Left ventricle myocardium inferior (tissue), 1 donor: Measurements from ENCODE around the gene IQSEC1. TPM values are rescaled to one million over a fixed set of nuclear protein-coding genes. Genes with fewer than 3 reads are reported as not detected.

Experiments used
- DNase-seq: peaks from one replicate; pipeline ENCODE4 v3.0.0-alpha.2; 2020
- H3K27ac ChIP-seq: fragments of 200-600 bp; replicated peaks from 2 replicates; pipeline ENCODE4 v1.8.0; 2021
- H3K27me3 ChIP-seq: fragments of 200-600 bp; 2 replicates; pipeline ENCODE4 v1.8.0; 2021; ENCODE audit warnings: low read depth
- H3K36me3 ChIP-seq: fragments of 200-600 bp; 2 replicates; pipeline ENCODE4 v1.8.0; 2021
- H3K4me1 ChIP-seq: fragments of 200-600 bp; 2 replicates; pipeline ENCODE4 v1.8.0; 2021
- H3K4me3 ChIP-seq: fragments of 200-600 bp; 2 replicates; pipeline ENCODE4 v1.8.0; 2021; ENCODE audit warnings: mild to moderate bottlenecking, moderate library complexity
- H3K9me3 ChIP-seq: fragments of 200-600 bp; replicated peaks from 2 replicates; pipeline ENCODE4 v1.8.0; 2021
- intact Hi-C: fragments of 100-400 bp; cut with micrococcal nuclease; formaldehyde crosslinking; loops from one replicate; pipeline ENCODE4 v1.11.0; 2022
- total RNA-seq: library from RNA; stranded (reverse); fragmentation: NEBNext Ultra II Directional; extraction: Animal tissue kit (Norgen Biotek cat#: 25700); gene quantifications from one replicate; pipeline ENCODE4 v1.2.1, GENCODE V29; 2021
- TF ChIP-seq, protein P1 (sequence below): fragments of 200-600 bp; IDR thresholded peaks from 2 replicates; pipeline ENCODE4 v1.8.0; 2021; ENCODE audit warnings: antibody characterized with exemption, mild to moderate bottlenecking, borderline replicate concordance
- donor health status: DM: no; HTN: yes; CAD: no; lungs with severe emphysema.

The IQSEC1 gene
- total RNA-seq, 1 donor from 2014 or later: 78.6 TPM

DNA sequence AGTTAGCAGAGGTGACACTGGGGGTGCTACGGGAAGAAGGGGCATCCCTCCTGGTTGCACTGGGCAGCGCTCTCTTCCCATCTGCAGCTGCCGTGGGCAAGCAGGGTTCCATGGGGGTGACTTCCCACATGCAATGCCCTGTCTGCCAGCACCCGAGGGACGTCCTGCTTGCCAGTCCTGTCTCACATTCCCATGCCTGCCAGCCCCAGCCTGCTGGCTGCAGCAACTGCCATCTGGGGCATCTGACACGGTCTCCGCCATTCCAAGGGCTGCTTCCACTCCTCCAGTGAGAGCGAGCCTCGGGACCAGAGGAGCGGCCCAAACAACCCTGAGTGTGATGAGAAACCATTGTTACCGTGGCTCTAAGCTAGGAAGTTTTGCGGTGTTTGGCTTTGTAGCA is 186.5 kb downstream of the IQSEC1 start:
- no peaks in the 10 kb centered on the region for H3K36me3 ChIP-seq
- peaks cover 17% of the 10 kb centered on the region for H3K4me1 ChIP-seq
- intact Hi-C loops: no loop called here
- no peak overlapping the region for H3K4me3 ChIP-seq
- TF ChIP-seq, protein P1, sequence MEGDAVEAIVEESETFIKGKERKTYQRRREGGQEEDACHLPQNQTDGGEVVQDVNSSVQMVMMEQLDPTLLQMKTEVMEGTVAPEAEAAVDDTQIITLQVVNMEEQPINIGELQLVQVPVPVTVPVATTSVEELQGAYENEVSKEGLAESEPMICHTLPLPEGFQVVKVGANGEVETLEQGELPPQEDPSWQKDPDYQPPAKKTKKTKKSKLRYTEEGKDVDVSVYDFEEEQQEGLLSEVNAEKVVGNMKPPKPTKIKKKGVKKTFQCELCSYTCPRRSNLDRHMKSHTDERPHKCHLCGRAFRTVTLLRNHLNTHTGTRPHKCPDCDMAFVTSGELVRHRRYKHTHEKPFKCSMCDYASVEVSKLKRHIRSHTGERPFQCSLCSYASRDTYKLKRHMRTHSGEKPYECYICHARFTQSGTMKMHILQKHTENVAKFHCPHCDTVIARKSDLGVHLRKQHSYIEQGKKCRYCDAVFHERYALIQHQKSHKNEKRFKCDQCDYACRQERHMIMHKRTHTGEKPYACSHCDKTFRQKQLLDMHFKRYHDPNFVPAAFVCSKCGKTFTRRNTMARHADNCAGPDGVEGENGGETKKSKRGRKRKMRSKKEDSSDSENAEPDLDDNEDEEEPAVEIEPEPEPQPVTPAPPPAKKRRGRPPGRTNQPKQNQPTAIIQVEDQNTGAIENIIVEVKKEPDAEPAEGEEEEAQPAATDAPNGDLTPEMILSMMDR: no peak
- DNase-seq: no peak
- peaks cover 10% of the 10 kb centered on the region for H3K27me3 ChIP-seq
- H3K9me3 ChIP-seq: no peaks in the 10 kb centered on the region
- H3K27ac ChIP-seq: no peak overlapping the region

DNA sequence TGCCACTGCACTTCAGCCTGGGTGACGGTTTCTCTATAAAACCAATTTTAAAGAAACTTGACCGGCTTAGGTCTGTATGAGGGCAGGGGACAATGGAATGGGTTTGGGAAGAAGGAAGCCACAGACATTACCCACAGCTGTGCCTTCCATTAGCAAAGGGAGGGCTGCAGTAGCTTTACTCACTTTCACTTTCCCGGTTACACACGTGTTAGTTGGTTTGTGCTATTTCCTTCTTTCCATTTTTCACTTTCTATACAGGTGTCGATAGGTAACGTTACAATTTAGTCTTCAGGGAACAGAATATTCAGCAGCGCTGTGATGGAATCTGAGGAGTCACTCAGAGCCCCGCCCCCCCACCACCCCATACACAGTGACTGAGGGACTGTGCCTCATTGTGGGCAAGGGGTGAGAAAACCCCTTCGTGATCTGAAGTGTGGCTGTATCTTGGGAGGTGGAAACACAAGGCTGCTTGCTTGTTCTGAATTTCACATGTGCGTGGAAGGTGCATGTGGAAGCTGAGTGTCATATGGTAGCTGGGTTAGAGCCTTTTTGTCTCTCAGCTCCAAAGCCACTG is 187.0 kb downstream of the IQSEC1 start:
- no peaks in the 10 kb centered on the region for H3K36me3 ChIP-seq
- no peak overlapping the region for H3K27ac ChIP-seq
- TF ChIP-seq, protein P1: no peak
- intact Hi-C loops: no loop called here
- no peak overlapping the region for H3K4me3 ChIP-seq
- H3K9me3 ChIP-seq: no peaks in the 10 kb centered on the region
- H3K4me1 ChIP-seq: peaks cover 13% of the 10 kb centered on the region
- peaks cover 10% of the 10 kb centered on the region for H3K27me3 ChIP-seq
- DNase-seq: no peak

DNA sequence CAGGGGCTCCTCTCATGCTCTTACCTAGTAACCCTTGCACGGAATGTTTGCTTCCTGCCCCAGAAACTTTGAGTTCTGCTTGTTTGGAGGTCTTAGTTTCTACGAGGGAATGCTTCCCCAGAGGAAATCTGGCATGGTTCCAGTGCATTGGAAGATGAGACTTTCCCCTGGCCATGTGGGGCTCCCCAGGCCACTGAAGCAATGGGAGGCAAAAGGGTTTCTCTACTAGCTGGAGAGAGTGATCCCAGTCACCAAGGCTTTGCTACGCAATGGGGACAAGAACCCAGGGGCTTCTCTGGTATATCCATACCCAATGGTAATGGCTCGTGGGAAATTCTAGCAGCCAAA is 187.7 kb downstream of the IQSEC1 start:
- Histone ChIP-seq H3K4me1 (peaks cover 13% of the 10 kb centered on the region), H3K36me3 (no peaks in the 10 kb centered on the region), H3K27me3 (peaks cover 10% of the 10 kb centered on the region), H3K27ac (no peak overlapping the region), H3K4me3 (no peak overlapping the region), H3K9me3 (no peaks in the 10 kb centered on the region)
- intact Hi-C loops: no loop called here
- no peak for DNase-seq
- TF ChIP-seq, protein P1: no peak

DNA sequence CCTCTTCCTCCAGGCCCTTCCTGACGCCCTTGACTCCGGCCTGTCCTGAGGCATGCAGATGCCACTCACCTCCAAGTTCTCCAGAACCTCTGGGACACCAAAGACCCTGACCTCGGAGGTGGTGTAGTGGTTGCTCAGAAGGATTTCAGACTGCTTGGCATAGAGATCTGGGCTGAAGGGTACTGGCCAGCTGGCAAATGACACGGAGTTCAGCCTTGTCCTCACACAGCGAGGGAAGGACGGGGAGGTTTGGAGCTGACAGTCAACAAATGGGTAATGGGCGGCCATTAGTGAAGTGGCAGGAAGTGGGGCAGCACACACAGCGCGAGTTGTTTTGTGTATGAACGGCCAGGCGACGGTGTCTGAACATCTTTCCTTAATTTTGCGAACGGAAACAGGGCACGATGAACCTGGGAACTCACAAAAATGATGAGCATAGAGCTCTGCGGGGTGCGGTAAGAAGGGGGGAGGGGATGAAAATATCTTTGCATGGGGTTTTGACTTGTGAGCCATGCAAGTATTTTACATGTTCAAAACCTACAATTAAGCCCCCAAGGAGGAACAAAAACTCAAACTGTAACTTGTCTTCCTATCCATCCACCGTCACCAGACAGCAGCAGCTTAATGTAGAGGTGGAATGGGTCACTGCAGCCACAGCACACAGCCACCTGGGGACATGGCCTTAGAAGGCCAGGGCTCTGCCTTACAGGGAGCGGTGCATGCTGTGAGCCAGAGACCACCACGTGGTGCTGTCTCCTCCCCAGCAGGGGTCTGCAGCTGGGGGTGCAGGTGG is 188.2 kb downstream of the IQSEC1 start:
- no peak overlapping the region for H3K4me3 ChIP-seq
- H3K27ac ChIP-seq: no peak overlapping the region
- H3K36me3 ChIP-seq: no peaks in the 10 kb centered on the region
- H3K27me3 ChIP-seq: peaks cover 10% of the 10 kb centered on the region
- DNase-seq: no peak
- TF ChIP-seq, protein P1: no peak
- H3K9me3 ChIP-seq: no peaks in the 10 kb centered on the region
- intact Hi-C loops: no loop called here
- peaks cover 13% of the 10 kb centered on the region for H3K4me1 ChIP-seq

DNA sequence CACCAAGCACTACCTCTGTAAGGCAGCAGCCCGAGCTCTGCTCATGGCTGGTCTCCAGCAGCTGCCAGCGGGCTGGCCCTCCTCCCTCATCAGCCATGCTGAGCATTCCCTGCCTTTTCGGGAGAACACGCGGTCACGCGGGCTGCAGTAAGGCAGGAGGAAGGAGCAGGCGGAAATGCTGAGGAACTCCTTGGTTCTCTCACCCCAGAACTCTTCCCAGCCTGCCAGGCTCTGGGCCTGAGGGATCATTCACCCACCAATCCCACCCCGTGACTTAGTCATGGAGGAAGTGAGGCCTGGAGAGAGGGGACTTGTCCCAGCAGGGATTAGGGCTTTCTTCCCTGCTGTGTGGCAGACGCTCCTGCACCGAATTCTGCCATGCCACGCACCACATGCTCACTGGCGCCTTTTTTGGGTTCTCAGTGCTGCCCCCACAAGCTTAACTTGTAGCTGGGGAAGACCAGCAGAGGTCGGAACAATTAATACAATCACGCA is 189.0 kb downstream of the IQSEC1 start:
- peaks cover 10% of the 10 kb centered on the region for H3K27me3 ChIP-seq
- no peak overlapping the region for H3K4me3 ChIP-seq
- no peaks in the 10 kb centered on the region for H3K9me3 ChIP-seq
- peak; percentile 55 for DNase-seq
- intact Hi-C loops: no loop called here
- peak overlapping the region; percentile 64 for H3K27ac ChIP-seq
- TF ChIP-seq, protein P1: no peak
- H3K4me1 ChIP-seq: peaks cover 13% of the 10 kb centered on the region
- no peaks in the 10 kb centered on the region for H3K36me3 ChIP-seq
